KBM-7 (cell line): ENCODE data around the gene CSTPP1.
A peak's percentile ranks its signal among the peaks of the same experiment; 100 is the strongest.
"Not testable (repeated sequence)": the region's sequence is repeated elsewhere in the genome, so short reads cannot be mapped to it uniquely, and the experiment has no call there.

Experiments
- DNase-seq: peaks from one replicate; pipeline ENCODE4 v3.0.0-alpha.2; 2015
- in situ Hi-C: fragments of 300-500 bp; cut with MboI; formaldehyde crosslinking; loops from 2 replicates; pipeline ENCODE4 v1.14.3; 2020; ENCODE audit warnings: low sequenced_read_pairs, low pct_unique_long_range_greater_than_20kb, mixed read lengths

CSTPP1 gene

DNA sequence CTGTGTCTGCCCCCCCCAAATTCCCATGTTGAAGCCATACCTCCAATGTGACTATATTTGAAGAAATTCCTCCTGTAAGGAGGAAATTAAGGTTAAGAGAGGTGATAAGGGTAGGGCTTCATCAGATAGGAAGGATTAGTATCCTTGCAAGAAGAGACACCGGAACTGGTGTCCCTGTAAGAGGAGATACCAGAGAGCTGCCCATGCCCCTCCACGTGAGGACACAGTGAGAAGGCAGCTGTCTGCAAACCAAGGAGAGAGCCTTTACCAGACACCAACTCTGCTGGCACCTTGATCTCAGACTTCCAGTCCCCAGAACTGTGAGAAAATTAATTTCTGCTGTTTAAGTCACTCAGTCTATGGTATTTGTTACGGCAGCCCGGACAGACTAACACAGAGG is 130.8 kb downstream of the CSTPP1 start:
- in situ Hi-C loops: no loop called here
- DNase-seq: no peak

- in situ Hi-C loops: no loop called here
Observed at GRCh38 chr11:47070769-47071168, 134.2 kb downstream of the CSTPP1 start.

DNA sequence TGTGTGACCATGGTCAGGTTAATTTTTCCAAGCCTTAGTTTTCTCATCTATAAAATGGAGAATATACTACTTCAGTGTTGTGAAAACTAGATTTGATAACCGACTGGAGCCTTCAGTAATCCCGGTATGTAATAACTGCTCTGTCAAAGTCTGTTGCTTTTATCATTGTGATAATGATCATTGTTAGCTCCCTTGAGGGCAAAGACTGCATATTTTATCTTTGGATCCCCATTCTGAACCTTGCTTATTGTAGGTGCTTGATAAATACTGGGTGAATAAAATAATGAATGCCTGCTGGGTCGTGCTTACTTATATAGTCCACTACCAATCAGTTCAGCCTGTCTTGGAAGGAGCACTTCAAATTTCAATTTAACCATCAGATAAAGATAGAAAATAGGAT is 134.8 kb downstream of the CSTPP1 start:
- in situ Hi-C loops: no loop called here

More at GRCh38 chr11:47070769-47071168, 134.2 kb downstream of the CSTPP1 start:
- no peak for DNase-seq

DNA sequence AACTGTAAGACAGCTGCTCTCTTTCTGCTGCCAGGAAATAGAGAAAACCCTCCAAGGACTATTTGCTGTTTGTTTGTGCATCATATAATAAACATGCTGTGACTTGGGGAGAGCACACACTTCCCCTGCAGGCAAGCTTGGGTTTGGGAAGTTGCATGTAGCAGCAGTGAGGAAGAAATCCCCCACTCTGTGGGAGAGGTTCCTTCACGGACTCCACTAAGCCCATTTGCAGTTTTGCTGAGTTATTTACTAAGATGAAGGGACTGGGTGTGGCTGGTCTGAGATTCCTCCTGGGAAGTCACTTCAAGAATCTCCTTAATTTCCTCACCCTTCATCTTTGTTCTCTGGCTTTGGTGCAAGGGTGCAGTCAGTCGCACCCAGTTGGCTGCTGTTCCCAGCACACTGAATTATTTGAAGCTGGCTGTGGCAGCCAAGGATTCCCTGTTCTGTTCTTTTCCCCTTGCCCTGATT is 135.3 kb downstream of the CSTPP1 start:
- in situ Hi-C loops: no loop called here
- no peak for DNase-seq

More for the DNA sequence above, 134.8 kb downstream of the CSTPP1 start:
- no peak for DNase-seq

DNA sequence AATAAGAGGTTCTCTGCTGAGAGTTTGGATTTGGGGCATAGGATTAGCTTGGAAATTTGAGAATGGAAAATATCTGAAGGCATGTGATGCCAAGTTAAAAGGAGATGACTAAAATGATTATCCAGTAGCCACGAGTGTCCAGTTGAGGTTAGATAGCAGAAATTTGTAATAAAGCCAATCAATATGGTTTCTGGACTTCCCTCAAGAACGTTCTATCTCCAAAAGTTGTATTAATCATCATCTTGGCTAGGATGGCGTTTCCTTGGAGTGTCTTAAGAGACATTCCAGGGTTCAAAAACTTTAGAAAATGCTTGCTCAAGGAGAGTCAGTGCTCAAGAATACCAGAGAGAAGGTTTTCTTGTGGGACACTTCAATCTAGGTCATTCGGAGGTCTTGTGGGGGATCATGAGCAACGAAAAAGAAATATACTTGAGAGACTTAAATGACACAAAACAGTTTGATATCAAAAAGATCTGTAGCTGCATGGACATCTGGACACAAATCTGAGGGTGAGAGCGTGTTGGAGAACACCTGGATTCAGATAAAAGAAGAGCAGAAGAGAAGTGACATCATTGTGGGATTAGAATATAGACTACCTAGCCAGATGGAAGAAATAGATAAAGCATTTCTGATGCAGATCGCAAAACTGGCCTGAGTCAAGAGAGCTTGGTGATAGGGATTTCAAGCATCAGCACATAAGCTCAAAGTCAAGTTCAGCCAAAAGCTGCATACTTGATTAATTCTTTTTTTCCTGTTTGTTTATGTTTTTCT is 142.4 kb downstream of the CSTPP1 start:
- in situ Hi-C loops: no loop called here
- DNase-seq: no peak

GRCh38 chr11:47080775-47081174 is 144.2 kb downstream of the CSTPP1 start:
- in situ Hi-C loops, DNase-seq: not testable (repeated sequence)

DNA sequence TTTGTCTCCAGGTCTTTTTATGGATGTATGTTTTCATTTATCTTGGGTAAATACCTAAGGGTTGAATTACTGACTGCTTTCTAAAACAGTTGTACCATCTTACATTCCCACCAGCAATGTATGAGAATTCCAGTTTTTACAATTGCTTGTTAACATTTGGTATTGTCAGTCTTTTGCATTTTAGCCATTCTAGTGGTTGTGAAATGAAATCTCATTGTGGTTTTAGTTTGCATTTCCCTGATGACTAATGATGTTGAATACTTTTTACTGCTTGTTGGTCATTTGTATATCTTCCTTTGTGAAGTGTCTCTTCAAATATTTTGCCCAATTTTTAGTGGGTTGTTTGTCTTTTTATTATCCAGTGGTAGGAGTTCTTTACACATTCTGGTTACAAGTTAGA is 147.4 kb downstream of the CSTPP1 start:
- DNase-seq: no peak
- in situ Hi-C loops: no loop called here

DNA sequence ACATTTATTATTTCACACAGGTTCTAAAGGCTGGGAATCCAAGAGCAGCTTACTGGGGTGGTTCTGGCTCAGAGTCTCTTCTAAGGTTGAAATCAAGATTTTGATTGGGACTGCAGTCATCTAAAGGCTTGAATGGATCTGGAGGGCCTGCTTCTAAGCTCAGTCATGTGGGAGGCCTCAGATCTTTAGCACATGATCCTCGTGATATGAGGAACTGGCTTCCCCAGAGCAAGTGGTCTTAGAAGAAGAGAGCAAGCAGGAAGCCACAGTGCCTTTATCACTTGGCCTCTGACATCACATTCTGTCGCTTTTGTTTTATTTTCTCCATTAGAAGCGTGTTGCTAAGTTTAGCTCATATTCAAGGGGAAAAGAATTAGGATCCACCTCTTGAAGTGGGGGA is 151.2 kb downstream of the CSTPP1 start:
- in situ Hi-C loops: no loop called here
- DNase-seq: peak; percentile 65

GRCh38 chr11:47093541-47093940 is 157.0 kb downstream of the CSTPP1 start:
- no peak for DNase-seq
- in situ Hi-C loops: no loop called here

DNA sequence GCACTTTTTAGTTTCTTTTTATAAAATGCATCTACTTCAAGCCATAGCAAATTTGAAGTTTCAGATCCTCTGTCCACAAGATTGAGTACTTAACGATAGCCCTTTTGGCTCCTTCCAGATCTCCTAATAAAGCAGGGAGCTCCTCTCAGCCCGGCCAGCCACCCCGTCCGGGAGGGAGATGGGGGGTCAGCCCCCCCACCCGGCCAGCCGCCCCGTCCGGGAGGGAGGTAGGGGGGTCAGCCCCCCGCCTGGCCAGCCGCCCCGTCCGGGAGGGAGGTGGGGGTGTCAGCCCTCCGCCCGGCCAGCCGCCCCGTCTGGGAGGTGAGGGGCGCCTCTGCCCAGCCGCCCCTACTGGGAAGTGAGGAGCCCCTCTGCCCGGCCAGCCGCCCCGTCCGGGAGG is 160.3 kb downstream of the CSTPP1 start:
- DNase-seq, in situ Hi-C loops: not testable (repeated sequence)

DNA sequence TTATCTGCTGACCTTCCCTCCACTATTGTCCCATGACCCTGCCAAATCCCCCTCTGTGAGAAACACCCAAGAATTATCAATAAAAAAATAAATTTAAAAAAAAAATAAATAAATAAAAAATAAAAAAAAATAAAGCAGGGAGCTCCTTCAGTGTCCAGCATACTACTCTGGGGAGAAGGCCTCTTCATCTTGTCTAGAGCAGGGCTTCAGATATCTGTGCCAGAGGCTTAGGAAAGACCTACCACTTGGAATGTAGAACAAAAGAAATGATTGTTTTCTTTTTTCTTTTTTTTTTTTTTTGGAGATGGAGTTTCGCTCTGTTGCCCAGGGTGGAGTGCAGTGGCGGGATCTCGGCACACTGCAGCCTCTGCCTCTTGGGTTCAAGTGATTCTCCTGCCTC is 161.7 kb downstream of the CSTPP1 start:
- in situ Hi-C loops, DNase-seq: not testable (repeated sequence)

- DNase-seq: no peak
- in situ Hi-C loops: no loop called here
Observed at GRCh38 chr11:47099214-47099917, 162.8 kb downstream of the CSTPP1 start.

GRCh38 chr11:47099918-47100315 is 163.4 kb downstream of the CSTPP1 start:
- no peak for DNase-seq
- in situ Hi-C loops: no loop called here

- in situ Hi-C loops: no loop called here
- no peak for DNase-seq
Observed at GRCh38 chr11:47101406-47101805, 164.8 kb downstream of the CSTPP1 start.

DNA sequence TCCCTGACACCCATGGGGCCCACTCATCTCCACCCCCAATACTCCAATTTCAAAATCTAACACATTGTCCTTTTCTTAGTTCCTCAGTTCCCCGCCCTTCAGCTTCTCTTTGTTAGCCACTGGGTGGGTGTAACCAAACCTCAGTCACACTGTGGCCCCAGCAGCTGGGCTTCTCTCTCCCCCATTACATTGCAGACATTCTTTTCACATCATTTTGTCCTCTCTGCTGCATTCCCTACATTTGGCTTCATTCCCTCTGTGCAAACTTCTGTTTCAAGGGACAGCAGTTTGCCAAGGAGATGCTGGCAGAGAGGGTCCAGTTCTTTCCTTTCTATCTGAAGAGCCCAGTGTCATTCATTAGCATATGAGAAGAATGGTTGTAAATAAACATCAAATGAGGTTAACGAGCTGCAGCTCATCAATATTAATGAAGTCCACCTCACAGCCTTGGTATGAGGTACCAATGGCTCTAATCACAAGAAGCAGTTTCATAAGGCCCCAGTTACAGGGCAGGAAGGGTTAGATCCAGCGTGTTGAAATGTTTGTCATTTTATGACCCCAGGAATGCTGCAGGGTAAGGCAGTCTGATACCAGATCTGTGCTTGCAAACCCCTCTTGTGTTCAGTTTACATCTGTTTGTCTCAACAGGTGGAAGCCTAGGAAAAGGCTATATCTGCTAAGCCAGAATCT is 167.8 kb downstream of the CSTPP1 start:
- no peak for DNase-seq

DNA sequence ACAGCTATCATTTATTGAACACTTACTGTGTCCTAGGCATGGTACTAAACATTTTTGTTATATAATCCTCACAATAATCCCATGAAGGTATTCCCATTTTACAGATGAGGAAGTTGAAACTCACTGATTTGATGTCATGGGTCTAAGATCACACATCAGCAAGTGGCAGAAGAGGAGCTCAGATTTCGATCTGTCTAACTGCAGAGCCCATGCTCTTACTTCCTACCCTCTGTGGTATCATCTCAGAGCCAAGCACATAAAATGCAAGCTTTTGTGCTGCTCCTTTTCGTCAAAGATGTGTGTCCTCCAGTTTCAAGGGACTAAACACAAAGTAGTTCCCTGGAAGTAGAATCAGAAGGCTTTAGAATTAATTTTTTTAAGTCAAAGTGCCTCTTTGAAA is 169.0 kb downstream of the CSTPP1 start:
- no peak for DNase-seq
- in situ Hi-C loops: no loop called here

More for the DNA sequence above, 167.8 kb downstream of the CSTPP1 start:
- in situ Hi-C loops: no loop called here

- DNase-seq: no peak
- in situ Hi-C loops: no loop called here
Observed at GRCh38 chr11:47105974-47106373, 169.4 kb downstream of the CSTPP1 start.

DNA sequence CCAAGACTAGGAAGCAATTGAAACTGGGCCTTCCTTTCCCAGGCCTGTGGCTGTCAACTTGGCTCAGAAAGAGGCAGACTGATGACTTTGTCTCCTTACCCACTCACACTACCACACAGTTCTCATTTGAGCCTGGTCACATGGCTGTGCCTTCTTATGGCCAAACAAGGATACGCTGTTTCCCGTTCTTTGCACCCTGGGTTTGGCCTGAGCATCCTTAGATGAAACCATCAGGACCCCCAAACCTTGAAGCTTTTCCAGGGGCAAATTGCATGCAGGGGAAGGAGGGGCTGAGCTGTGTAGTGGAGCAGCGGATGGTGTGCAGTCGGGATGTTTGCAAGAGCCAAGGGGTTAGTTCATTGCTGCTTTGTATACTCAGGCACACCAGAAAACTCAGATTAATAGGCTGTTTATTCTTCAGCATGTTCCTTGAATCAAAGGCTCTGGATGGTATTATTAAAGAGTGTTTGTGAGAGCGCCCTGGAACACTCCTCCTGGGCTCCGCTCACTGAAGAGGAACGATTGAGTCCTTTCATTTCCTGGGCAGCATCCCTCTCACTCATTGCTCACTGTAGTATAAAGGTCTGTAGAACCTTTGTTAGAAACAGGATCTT is 170.3 kb downstream of the CSTPP1 start:
- in situ Hi-C loops: no loop called here
- no peak for DNase-seq

DNA sequence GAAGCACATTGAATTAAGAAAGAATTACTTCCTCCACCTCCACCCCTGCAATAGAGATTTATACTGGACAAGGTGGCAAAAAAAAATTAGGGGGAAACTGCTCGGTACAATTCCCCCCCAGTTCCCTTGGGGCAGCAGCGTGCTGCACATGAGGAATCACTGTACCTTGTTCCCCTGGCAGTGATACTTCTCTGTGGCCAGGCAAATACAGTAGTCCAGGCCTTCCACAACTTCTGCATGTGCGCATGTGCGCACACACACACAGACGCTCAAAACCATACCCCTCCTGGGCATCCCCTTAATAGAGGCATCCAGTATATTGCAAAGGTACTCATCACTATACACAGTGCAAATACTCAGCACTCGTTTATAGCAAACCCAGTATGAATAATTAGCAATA is 171.2 kb downstream of the CSTPP1 start:
- in situ Hi-C loops: no loop called here
- no peak for DNase-seq

DNA sequence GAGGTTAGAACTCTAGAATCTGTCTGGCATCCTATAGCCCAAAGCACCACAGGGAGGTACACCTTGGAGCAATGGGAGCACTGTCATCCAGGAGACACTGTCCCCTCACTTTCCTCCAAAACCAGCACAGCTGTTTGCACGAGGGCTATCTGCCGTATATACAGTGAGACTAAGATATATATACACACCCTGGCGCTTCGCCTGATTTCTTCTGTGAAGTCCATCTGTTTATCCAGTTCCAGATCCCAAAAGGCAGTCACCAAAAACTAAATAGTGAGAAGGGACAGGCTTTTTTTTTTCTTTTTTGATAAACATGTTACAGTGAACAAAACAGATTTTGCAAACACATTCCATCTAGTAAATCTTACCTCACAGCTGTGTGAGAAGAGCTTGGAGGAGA is 171.7 kb downstream of the CSTPP1 start:
- DNase-seq: no peak
- in situ Hi-C loops: no loop called here
